WTC11 (cell line): ENCODE measurements around the gene COL4A3. TPM values are rescaled to one million over a fixed set of nuclear protein-coding genes. Genes with fewer than 3 reads are reported as not detected.

Experiments
- CREB1 ChIP-seq: sonication (generic); formaldehyde crosslinking; IDR thresholded peaks from 2 replicates; pipeline ENCODE4 v1.8.0; 2023; ENCODE audit warnings: mild to moderate bottlenecking, missing genetic modification reagents
- CTCF ChIP-seq: fragments of 200-600 bp; IDR thresholded peaks from 2 replicates; pipeline ENCODE4 v1.8.0; 2022; ENCODE audit warnings: antibody characterized with exemption
- E2F4 ChIP-seq: sonication (generic); formaldehyde crosslinking; IDR thresholded peaks from 2 replicates; pipeline ENCODE4 v1.8.1; 2022; ENCODE audit warnings: low read depth, mild to moderate bottlenecking, moderate library complexity, missing genetic modification reagents, borderline replicate concordance
- HMGXB4 ChIP-seq: sonication (generic); formaldehyde crosslinking; IDR thresholded peaks from 2 replicates; pipeline ENCODE4 v1.8.1; 2023; ENCODE audit warnings: mild to moderate bottlenecking, moderate library complexity, missing genetic modification reagents
- MXD4 ChIP-seq: fragments of 250-450 bp; sonication (Bioruptor Pico); IDR thresholded peaks from 2 replicates; pipeline ENCODE4 v1.8.0; 2021; ENCODE audit warnings: mild to moderate bottlenecking, moderate library complexity, borderline replicate concordance
- NFATC4 ChIP-seq: fragments of 250-450 bp; sonication (Bioruptor Pico); IDR thresholded peaks from 2 replicates; pipeline ENCODE4 v1.9.0; 2021; ENCODE audit warnings: mild to moderate bottlenecking
- NFE2L1 ChIP-seq: sonication (generic); formaldehyde crosslinking; IDR thresholded peaks from 2 replicates; pipeline ENCODE4 v1.8.1; 2023; ENCODE audit warnings: missing genetic modification reagents
- NFYB ChIP-seq: sonication (generic); formaldehyde crosslinking; conservative IDR thresholded peaks from 2 replicates; pipeline ENCODE4 v1.8.0; 2022; ENCODE audit warnings: low read depth, missing genetic modification reagents
- NR2C2 ChIP-seq: sonication (generic); formaldehyde crosslinking; IDR thresholded peaks from 2 replicates; pipeline ENCODE4 v1.8.0; 2022; ENCODE audit warnings: mild to moderate bottlenecking, missing genetic modification reagents
- SP1 ChIP-seq: sonication (generic); formaldehyde crosslinking; conservative IDR thresholded peaks from 2 replicates; pipeline ENCODE4 v1.8.1; 2022; ENCODE audit warnings: missing genetic modification reagents
- STAT6 ChIP-seq: sonication (generic); formaldehyde crosslinking; conservative IDR thresholded peaks from 2 replicates; pipeline ENCODE4 v1.8.1; 2023; ENCODE audit warnings: mild to moderate bottlenecking, low read depth, missing genetic modification reagents, moderate library complexity
- TEAD4 ChIP-seq: sonication (generic); formaldehyde crosslinking; IDR thresholded peaks from 2 replicates; pipeline ENCODE4 v1.8.0; 2022; ENCODE audit warnings: mild to moderate bottlenecking, missing genetic modification reagents
- USF2 ChIP-seq: sonication (generic); formaldehyde crosslinking; IDR thresholded peaks from 2 replicates; pipeline ENCODE4 v1.8.1; 2023; ENCODE audit warnings: mild to moderate bottlenecking, missing genetic modification reagents, moderate library complexity
- ZMAT4 ChIP-seq: fragments of 250-450 bp; sonication (Bioruptor Pico); IDR thresholded peaks from 2 replicates; pipeline ENCODE4 v1.9.0; 2021; ENCODE audit warnings: mild to moderate bottlenecking
- ZNF232 ChIP-seq: sonication (generic); formaldehyde crosslinking; IDR thresholded peaks from 2 replicates; pipeline ENCODE4 v1.8.0; 2022; ENCODE audit warnings: mild to moderate bottlenecking, missing genetic modification reagents
- ZNF317 ChIP-seq: sonication (generic); formaldehyde crosslinking; IDR thresholded peaks from 2 replicates; pipeline ENCODE4 v1.8.1; 2023; ENCODE audit warnings: low read depth, mild to moderate bottlenecking, moderate library complexity, missing genetic modification reagents, borderline replicate concordance
- total RNA-seq: library from RNA; stranded (reverse); gene quantifications from 3 replicates; pipeline ENCODE4 v1.2.3, GENCODE V29; 2021
- TF ChIP-seq, protein P1 (sequence below): sonication (generic); formaldehyde crosslinking; IDR thresholded peaks from 2 replicates; pipeline ENCODE4 v1.8.1; 2023; ENCODE audit warnings: mild to moderate bottlenecking, missing genetic modification reagents
- TF ChIP-seq, protein P2 (sequence below): sonication (generic); formaldehyde crosslinking; IDR thresholded peaks from 2 replicates; pipeline ENCODE4 v1.8.0; 2022; ENCODE audit warnings: mild to moderate bottlenecking, missing genetic modification reagents
- TF ChIP-seq, protein P3 (sequence below): sonication (generic); formaldehyde crosslinking; IDR thresholded peaks from 2 replicates; pipeline ENCODE4 v1.8.0; 2022; ENCODE audit warnings: missing genetic modification reagents
- TF ChIP-seq, protein P4 (sequence below): fragments of 250-450 bp; sonication (Bioruptor Pico); conservative IDR thresholded peaks from 2 replicates; pipeline ENCODE4 v1.9.0; 2021; ENCODE audit warnings: mild to moderate bottlenecking

COL4A3 gene
- total RNA-seq, 1 experiment from 2014 or later = 0.90 TPM

- TF ChIP-seq TEAD4 (CRISPR knock-in tag) (peak; percentile 17; the same call in 1 of the 2 replicates), CREB1 (CRISPR knock-in tag) (peak; percentile 71), MXD4 (CRISPR knock-in tag) (no peak), STAT6 (no peak), NFE2L1 (peak; percentile 84), CTCF (no peak), ZNF317 (CRISPR knock-in tag) (no peak), NFATC4 (no peak), ZNF232 (CRISPR knock-in tag) (peak; percentile 21; the same call in 1 of the 2 replicates), NR2C2 (CRISPR knock-in tag) (peak; percentile 39; the same call in 1 of the 2 replicates), ZMAT4 (CRISPR knock-in tag) (no peak), SP1 (CRISPR knock-in tag) (peak; percentile 88), NFYB (CRISPR knock-in tag) (0 out of 2 replicates have a peak, but pooled peaks have one; percentile 7), E2F4 (CRISPR knock-in tag) (no peak), HMGXB4 (peak; percentile 96), USF2 (CRISPR knock-in tag) (peak; percentile 99)
- TF ChIP-seq, protein P1, sequence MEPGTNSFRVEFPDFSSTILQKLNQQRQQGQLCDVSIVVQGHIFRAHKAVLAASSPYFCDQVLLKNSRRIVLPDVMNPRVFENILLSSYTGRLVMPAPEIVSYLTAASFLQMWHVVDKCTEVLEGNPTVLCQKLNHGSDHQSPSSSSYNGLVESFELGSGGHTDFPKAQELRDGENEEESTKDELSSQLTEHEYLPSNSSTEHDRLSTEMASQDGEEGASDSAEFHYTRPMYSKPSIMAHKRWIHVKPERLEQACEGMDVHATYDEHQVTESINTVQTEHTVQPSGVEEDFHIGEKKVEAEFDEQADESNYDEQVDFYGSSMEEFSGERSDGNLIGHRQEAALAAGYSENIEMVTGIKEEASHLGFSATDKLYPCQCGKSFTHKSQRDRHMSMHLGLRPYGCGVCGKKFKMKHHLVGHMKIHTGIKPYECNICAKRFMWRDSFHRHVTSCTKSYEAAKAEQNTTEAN = peak; percentile 18; the same call in 1 of the 2 replicates
- TF ChIP-seq, protein P2, sequence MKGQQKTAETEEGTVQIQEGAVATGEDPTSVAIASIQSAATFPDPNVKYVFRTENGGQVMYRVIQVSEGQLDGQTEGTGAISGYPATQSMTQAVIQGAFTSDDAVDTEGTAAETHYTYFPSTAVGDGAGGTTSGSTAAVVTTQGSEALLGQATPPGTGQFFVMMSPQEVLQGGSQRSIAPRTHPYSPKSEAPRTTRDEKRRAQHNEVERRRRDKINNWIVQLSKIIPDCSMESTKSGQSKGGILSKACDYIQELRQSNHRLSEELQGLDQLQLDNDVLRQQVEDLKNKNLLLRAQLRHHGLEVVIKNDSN (CRISPR knock-in tag) = peak; percentile 98
- TF ChIP-seq, protein P3, sequence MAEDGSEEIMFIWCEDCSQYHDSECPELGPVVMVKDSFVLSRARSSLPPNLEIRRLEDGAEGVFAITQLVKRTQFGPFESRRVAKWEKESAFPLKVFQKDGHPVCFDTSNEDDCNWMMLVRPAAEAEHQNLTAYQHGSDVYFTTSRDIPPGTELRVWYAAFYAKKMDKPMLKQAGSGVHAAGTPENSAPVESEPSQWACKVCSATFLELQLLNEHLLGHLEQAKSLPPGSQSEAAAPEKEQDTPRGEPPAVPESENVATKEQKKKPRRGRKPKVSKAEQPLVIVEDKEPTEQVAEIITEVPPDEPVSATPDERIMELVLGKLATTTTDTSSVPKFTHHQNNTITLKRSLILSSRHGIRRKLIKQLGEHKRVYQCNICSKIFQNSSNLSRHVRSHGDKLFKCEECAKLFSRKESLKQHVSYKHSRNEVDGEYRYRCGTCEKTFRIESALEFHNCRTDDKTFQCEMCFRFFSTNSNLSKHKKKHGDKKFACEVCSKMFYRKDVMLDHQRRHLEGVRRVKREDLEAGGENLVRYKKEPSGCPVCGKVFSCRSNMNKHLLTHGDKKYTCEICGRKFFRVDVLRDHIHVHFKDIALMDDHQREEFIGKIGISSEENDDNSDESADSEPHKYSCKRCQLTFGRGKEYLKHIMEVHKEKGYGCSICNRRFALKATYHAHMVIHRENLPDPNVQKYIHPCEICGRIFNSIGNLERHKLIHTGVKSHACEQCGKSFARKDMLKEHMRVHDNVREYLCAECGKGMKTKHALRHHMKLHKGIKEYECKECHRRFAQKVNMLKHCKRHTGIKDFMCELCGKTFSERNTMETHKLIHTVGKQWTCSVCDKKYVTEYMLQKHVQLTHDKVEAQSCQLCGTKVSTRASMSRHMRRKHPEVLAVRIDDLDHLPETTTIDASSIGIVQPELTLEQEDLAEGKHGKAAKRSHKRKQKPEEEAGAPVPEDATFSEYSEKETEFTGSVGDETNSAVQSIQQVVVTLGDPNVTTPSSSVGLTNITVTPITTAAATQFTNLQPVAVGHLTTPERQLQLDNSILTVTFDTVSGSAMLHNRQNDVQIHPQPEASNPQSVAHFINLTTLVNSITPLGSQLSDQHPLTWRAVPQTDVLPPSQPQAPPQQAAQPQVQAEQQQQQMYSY = peak; percentile 68; the same call in 1 of the 2 replicates
- TF ChIP-seq, protein P4, sequence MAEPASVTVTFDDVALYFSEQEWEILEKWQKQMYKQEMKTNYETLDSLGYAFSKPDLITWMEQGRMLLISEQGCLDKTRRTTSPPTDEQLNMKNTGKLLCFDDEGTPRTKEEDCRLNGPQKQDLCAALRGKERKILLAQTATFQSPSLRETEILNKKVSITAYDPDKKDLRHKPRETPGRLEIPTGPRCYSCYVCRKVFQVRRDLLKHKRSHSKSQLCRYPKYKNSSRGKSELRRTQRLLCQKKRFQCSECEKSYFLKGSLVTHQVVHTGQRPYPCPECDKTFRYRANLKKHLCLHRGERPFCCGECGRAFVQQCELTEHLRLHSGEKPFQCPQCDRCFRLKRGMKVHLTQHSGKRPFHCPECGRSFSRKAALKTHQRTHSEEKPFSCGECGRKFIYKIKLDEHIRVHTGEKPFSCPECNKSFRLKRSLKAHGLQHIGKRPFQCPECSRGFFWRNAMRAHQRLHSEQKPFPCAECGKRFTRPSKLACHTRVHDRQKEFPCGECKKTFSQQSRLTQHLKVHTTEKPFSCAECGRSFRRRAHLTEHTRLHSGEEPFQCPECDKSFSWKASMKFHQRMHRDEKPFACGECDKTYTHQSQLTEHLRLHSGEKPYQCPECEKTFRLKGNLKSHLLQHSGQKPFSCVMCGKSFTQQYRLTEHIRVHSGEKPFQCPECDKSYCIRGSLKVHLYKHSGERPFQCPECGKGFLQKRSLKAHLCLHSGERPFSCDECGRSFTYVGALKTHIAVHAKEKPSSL = no peak
Observed at GRCh38 chr2:227324995-227325838, 160.8 kb downstream of the COL4A3 start, which contains the start of gene MFF (continued).
